ENCODE data around the gene FAM81A.

The FAM81A gene

DNA sequence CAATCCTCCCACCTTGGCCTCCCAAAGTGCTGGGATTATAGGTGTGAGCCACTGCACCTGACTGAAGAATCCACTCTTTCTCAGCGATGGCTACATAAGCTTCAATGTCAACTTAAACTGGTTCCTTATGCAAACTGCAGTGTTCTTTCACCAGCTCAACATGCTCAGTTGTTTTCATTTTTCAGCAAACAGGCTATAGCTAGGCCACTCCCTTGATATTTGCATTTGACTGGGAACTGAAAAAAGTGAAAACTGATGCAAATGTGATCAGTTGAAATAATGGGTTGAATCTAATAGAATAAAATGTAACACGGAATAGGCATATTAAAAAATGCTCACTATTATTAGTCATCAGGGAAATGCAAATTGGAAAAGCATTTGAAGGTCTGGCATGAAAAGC, 99.4 kb downstream of the FAM81A start:
- no peak for DNase-seq
- no peak overlapping the region for H3K27ac ChIP-seq (ENCODE audit: insufficient read depth, low read length, poor library complexity, severe bottlenecking)
- H3K36me3 ChIP-seq (ENCODE audit: control insufficient read depth, insufficient read depth, low read length): no peaks in the 10 kb centered on the region
- no peaks in the 10 kb centered on the region for H3K27me3 ChIP-seq (replicated peaks; ENCODE audit: control insufficient read depth, insufficient read depth, low read length, poor library complexity, severe bottlenecking)
- no peak overlapping the region for H3K4me3 ChIP-seq (ENCODE audit: insufficient read depth, low read depth, low read length, poor library complexity, severe bottlenecking)
- H3K9me3 ChIP-seq (ENCODE audit: control insufficient read depth, low read length): no peaks in the 10 kb centered on the region
- no peaks in the 10 kb centered on the region for H3K4me1 ChIP-seq (ENCODE audit: control insufficient read depth, insufficient read depth, low read length, poor library complexity, severe bottlenecking)

DNA sequence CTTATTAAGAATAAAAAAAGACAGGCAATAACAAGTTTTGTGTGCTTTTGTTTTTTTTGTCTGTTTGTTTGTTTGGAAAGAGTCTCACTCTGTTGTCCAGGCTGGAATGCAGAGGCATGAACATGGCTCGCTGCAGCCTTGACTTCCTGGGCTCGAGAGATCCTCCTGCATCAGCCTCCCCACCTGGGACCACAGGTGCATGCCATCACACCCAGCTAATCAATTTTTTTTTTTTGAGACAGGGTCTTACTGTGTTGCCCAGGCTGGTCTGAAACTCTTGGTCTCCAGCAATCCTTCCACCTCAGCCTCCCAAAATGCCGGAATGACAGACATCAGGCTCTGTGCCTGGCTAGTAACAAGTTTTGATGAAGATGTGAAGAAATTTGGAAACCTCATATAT, 100.5 kb downstream of the FAM81A start:
- no peaks in the 10 kb centered on the region for H3K4me1 ChIP-seq (ENCODE audit: control insufficient read depth, insufficient read depth, low read length, poor library complexity, severe bottlenecking)
- no peak overlapping the region for H3K4me3 ChIP-seq (ENCODE audit: insufficient read depth, low read depth, low read length, poor library complexity, severe bottlenecking)
- H3K36me3 ChIP-seq (ENCODE audit: control insufficient read depth, insufficient read depth, low read length): no peaks in the 10 kb centered on the region
- no peak overlapping the region for H3K27ac ChIP-seq (ENCODE audit: insufficient read depth, low read length, poor library complexity, severe bottlenecking)
- DNase-seq: no peak
- no peaks in the 10 kb centered on the region for H3K27me3 ChIP-seq (replicated peaks; ENCODE audit: control insufficient read depth, insufficient read depth, low read length, poor library complexity, severe bottlenecking)
- no peaks in the 10 kb centered on the region for H3K9me3 ChIP-seq (ENCODE audit: control insufficient read depth, low read length)

DNA sequence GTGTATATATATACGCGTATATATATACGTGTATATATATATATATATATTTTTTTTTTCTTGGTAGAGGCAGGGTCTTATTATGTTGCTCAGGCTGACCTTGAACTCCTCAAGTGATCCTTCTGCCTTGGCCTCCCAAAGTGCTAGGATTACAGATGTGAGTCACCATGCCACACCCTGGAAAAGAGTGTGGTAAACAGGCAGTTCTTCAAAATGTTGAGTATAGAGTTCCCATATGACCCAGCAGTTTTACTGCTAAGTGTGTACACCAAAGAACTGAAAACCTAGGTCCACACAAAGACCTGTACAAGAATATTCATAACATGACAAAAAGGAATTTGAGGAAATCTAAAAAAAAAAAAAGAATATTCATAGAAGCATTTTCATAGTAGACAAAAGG, 101.8 kb downstream of the FAM81A start:
- H3K4me1 ChIP-seq (ENCODE audit: control insufficient read depth, insufficient read depth, low read length, poor library complexity, severe bottlenecking): no peaks in the 10 kb centered on the region
- no peaks in the 10 kb centered on the region for H3K27me3 ChIP-seq (replicated peaks; ENCODE audit: control insufficient read depth, insufficient read depth, low read length, poor library complexity, severe bottlenecking)
- no peak for DNase-seq
- H3K4me3 ChIP-seq (ENCODE audit: insufficient read depth, low read depth, low read length, poor library complexity, severe bottlenecking): no peak overlapping the region
- no peaks in the 10 kb centered on the region for H3K9me3 ChIP-seq (ENCODE audit: control insufficient read depth, low read length)
- H3K36me3 ChIP-seq (ENCODE audit: control insufficient read depth, insufficient read depth, low read length): no peaks in the 10 kb centered on the region
- no peak overlapping the region for H3K27ac ChIP-seq (ENCODE audit: insufficient read depth, low read length, poor library complexity, severe bottlenecking)

DNA sequence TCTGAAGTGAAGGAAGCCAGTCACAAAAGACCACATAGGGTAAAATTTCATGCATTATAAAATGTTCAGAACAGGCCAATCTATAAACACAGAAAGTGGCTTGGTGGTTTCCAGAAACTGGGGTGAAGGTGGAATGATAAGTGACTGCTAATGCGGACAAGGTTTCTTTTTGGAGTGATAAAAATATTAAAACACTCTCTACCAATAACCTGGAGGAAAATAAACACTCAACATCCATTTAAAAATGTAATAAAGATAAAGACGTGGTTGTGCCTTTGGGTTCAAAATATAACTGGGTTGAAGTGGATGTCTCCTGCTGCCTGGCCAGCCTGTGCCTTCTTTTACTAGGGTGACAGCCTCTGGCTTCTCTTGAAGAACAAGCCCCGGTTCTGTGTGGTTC, 102.7 kb downstream of the FAM81A start:
- H3K4me3 ChIP-seq (ENCODE audit: insufficient read depth, low read depth, low read length, poor library complexity, severe bottlenecking): no peak overlapping the region
- H3K27ac ChIP-seq (ENCODE audit: insufficient read depth, low read length, poor library complexity, severe bottlenecking): no peak overlapping the region

DNA sequence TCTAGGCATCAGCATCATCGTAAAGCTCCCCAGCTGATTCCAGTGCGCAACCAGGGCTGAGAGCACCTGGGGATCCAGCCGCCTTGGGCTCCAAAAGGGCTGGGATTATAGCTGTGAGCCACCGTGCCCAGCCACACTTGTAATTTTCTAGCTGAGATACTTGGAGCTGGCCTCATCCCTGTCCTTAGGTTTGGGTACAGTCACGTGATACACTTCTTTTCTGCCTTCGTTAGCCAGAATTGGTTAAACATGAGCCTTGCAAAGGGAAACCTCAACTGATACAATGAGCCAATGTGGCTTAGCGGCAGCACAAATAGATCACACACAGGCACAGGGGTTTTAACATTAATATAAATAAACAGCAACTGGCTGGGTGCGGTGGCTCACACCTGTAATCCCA, 103.8 kb downstream of the FAM81A start:
- DNase-seq: no peak
- H3K4me1 ChIP-seq (ENCODE audit: control insufficient read depth, insufficient read depth, low read length, poor library complexity, severe bottlenecking): no peaks in the 10 kb centered on the region
- H3K27ac ChIP-seq (ENCODE audit: insufficient read depth, low read length, poor library complexity, severe bottlenecking): no peak overlapping the region
- no peak overlapping the region for H3K4me3 ChIP-seq (ENCODE audit: insufficient read depth, low read depth, low read length, poor library complexity, severe bottlenecking)
- H3K9me3 ChIP-seq (ENCODE audit: control insufficient read depth, low read length): no peaks in the 10 kb centered on the region
- no peaks in the 10 kb centered on the region for H3K27me3 ChIP-seq (replicated peaks; ENCODE audit: control insufficient read depth, insufficient read depth, low read length, poor library complexity, severe bottlenecking)
- no peaks in the 10 kb centered on the region for H3K36me3 ChIP-seq (ENCODE audit: control insufficient read depth, insufficient read depth, low read length)

More for the DNA sequence above, 102.7 kb downstream of the FAM81A start:
- Histone ChIP-seq H3K36me3 (ENCODE audit: control insufficient read depth, insufficient read depth, low read length) (no peaks in the 10 kb centered on the region), H3K9me3 (ENCODE audit: control insufficient read depth, low read length) (no peaks in the 10 kb centered on the region), H3K4me1 (ENCODE audit: control insufficient read depth, insufficient read depth, low read length, poor library complexity, severe bottlenecking) (no peaks in the 10 kb centered on the region), H3K27me3 (replicated peaks; ENCODE audit: control insufficient read depth, insufficient read depth, low read length, poor library complexity, severe bottlenecking) (no peaks in the 10 kb centered on the region)
- DNase-seq: no peak

DNA sequence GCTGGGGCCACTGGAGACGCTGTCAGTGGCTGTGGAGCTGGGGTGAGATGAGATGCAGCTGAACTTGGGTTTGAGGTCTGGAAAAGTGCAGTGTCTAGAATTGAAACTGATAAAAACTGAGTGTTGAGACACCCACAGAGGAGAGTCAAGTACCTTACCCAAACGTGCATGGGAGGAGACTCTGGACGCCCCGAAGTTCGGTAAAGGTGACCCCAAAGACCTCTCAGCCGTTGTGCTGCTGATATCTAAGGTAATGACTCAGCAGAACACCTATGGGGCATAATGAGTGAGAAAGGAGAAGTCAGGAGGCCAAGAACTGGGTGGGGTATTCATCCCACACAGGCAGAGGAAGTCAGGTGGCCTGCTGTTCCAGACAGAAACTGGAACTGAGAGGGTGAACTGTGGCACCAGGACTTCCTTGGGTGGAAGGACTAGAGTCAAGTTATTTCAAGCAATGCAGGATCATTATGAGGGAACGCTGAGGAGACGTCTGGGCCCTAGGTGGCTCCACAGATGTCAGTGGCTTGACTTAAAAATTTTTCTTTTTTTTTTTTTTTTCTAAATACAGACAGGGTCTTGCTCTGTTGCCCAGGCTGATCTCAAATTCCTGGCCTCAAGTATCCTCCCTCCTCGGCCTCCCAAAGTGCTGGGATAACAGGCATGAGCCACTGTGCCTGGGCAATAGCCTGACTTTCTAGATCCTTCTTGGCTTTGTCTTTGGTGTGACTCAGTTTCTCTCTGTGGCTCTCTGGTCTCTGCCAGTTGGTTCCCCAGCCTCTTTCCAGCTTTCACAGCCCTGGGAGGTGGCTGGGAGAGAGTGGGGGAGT, 105.9 kb downstream of the FAM81A start:
- Histone ChIP-seq H3K4me3 (ENCODE audit: insufficient read depth, low read depth, low read length, poor library complexity, severe bottlenecking) (no peak overlapping the region), H3K27ac (ENCODE audit: insufficient read depth, low read length, poor library complexity, severe bottlenecking) (no peak overlapping the region), H3K27me3 (replicated peaks; ENCODE audit: control insufficient read depth, insufficient read depth, low read length, poor library complexity, severe bottlenecking) (no peaks in the 10 kb centered on the region), H3K36me3 (ENCODE audit: control insufficient read depth, insufficient read depth, low read length) (no peaks in the 10 kb centered on the region), H3K9me3 (ENCODE audit: control insufficient read depth, low read length) (no peaks in the 10 kb centered on the region), H3K4me1 (ENCODE audit: control insufficient read depth, insufficient read depth, low read length, poor library complexity, severe bottlenecking) (no peaks in the 10 kb centered on the region)
- DNase-seq: no peak

DNA sequence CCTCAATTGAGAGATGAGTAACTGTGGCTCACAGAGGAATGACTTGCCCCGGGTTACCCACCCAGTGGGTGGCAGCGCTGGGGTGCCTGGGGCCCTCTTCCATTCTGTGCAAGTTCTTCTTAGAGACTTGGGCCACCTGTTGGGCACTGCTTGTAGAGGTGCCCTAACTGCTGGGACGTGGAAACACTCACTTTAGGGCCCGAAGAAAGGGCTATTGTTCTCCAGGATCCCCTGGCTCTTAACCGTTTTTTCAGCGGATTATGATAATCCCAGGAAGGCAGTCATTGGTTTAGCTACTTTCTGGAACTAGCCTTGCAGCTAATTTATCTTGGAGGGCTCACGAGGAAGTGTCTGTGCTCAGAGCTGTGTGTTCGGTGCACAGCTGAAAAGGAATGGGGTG, 107.6 kb downstream of the FAM81A start:
- Histone ChIP-seq H3K9me3 (ENCODE audit: control insufficient read depth, low read length) (no peaks in the 10 kb centered on the region), H3K36me3 (ENCODE audit: control insufficient read depth, insufficient read depth, low read length) (no peaks in the 10 kb centered on the region), H3K27ac (ENCODE audit: insufficient read depth, low read length, poor library complexity, severe bottlenecking) (no peak overlapping the region), H3K27me3 (replicated peaks; ENCODE audit: control insufficient read depth, insufficient read depth, low read length, poor library complexity, severe bottlenecking) (no peaks in the 10 kb centered on the region), H3K4me1 (ENCODE audit: control insufficient read depth, insufficient read depth, low read length, poor library complexity, severe bottlenecking) (no peaks in the 10 kb centered on the region), H3K4me3 (ENCODE audit: insufficient read depth, low read depth, low read length, poor library complexity, severe bottlenecking) (no peak overlapping the region)
- DNase-seq: no peak

DNA sequence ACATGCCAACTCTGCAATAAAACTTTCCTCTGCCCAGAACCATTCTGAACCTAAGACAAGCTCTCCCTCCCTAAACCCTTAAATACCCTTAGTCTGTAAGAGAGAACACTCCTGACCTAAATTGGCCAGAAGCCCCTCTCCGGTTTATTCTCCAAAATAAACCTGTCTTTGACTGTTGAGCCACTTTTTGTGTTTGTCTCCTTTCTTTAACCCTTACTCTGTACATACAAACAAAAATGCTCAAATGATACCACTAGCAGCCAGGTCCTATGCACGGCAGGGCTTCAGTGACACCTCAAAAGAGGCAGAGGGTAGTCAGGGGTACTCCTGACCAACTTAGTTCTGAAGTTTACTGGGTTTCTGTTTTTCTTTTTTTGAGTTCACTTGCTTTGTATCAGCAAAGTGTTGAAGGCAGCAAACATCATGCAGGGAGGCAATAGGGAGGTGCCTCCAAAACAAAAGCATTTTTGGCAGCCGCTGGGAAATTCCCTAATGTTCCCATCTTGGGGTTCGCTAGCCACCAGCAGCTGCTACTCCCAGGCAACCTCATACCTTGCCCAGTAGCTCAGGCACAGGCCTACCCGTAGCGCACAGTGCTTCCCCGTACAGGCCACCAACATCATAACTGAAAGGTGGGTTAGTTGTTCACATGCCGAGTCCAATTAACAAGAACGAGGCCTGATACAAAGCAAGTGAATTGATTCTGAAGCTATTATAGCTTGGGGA, 110.7 kb downstream of the FAM81A start:
- DNase-seq: no peak
- Histone ChIP-seq H3K27me3 (replicated peaks; ENCODE audit: control insufficient read depth, insufficient read depth, low read length, poor library complexity, severe bottlenecking) (no peaks in the 10 kb centered on the region), H3K27ac (ENCODE audit: insufficient read depth, low read length, poor library complexity, severe bottlenecking) (no peak overlapping the region), H3K9me3 (ENCODE audit: control insufficient read depth, low read length) (no peaks in the 10 kb centered on the region), H3K4me3 (ENCODE audit: insufficient read depth, low read depth, low read length, poor library complexity, severe bottlenecking) (no peak overlapping the region), H3K36me3 (ENCODE audit: control insufficient read depth, insufficient read depth, low read length) (no peaks in the 10 kb centered on the region), H3K4me1 (ENCODE audit: control insufficient read depth, insufficient read depth, low read length, poor library complexity, severe bottlenecking) (no peaks in the 10 kb centered on the region)

DNA sequence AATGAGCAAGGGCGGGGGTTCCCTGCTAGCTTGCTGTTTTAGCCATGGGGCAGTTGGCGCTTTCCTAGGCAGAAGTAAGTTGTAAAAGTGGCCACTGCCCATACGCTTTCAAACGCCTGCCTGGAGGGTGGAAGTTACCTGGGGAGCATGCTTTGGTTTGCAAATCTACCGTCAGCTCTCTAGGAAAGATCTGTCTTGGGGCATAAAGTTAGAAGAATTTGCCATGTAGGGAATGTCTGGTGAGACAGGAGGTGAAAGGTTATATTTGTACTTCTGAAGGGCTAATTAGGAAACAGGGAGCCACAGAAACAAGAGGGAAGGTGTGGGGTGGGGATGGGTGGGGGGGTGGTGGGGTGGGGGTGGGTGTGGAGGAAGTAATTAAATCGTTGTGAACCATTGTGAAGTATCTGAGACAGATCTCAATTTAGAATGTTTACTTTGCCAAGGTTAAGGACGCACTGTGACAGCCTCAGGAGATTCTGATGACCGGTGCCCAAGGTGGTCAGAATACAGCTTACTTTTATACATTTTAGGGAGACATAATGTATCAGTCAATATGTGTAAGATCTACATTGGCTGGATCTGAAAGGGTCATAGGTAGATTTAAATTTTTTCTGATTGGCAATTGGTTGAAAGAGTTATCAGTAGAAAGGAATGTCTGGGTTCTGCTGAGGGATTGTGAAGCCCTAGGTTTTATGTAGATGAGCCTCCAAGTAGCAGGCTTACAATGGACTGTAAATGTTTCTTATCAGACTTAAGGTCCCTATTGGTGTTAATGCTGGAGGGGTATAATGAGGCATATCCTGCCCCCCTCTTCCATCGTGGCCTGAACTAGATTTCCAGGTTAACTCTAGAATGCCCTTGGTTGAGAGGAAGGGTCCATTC, 111.6 kb downstream of the FAM81A start:
- Histone ChIP-seq H3K9me3 (ENCODE audit: control insufficient read depth, low read length) (no peaks in the 10 kb centered on the region), H3K4me3 (ENCODE audit: insufficient read depth, low read depth, low read length, poor library complexity, severe bottlenecking) (no peak overlapping the region), H3K4me1 (ENCODE audit: control insufficient read depth, insufficient read depth, low read length, poor library complexity, severe bottlenecking) (no peaks in the 10 kb centered on the region), H3K27ac (ENCODE audit: insufficient read depth, low read length, poor library complexity, severe bottlenecking) (no peak overlapping the region), H3K27me3 (replicated peaks; ENCODE audit: control insufficient read depth, insufficient read depth, low read length, poor library complexity, severe bottlenecking) (no peaks in the 10 kb centered on the region), H3K36me3 (ENCODE audit: control insufficient read depth, insufficient read depth, low read length) (no peaks in the 10 kb centered on the region)
- no peak for DNase-seq

All from effector memory CD4-positive, alpha-beta T cell (primary cell).